NB4 (cell line): ENCODE data around the gene CTNNA3.

Experiments
- CTCF ChIP-seq: IDR thresholded peaks from one replicate; pipeline ENCODE4 v1.5.1; 2012; ENCODE audit warnings: low read depth, low read length
- MAX ChIP-seq: IDR thresholded peaks from 2 replicates; pipeline ENCODE4 v1.6.1; 2011; ENCODE audit warnings: low read depth, low read length
- POLR2A ChIP-seq: IDR thresholded peaks from 2 replicates; pipeline ENCODE4 v1.6.1; 2011; ENCODE audit warnings: mild to moderate bottlenecking; ENCODE audit not compliant: insufficient read length; ENCODE audit errors: extremely low read depth

GRCh38 chr10:66942407-66942806, 753.6 kb downstream of the CTNNA3 start:
- no peak for TF ChIP-seq CTCF
- TF ChIP-seq POLR2A: no peak
- TF ChIP-seq MAX: no peak
